ENCODE results near the gene EPO.

Gene EPO

DNA sequence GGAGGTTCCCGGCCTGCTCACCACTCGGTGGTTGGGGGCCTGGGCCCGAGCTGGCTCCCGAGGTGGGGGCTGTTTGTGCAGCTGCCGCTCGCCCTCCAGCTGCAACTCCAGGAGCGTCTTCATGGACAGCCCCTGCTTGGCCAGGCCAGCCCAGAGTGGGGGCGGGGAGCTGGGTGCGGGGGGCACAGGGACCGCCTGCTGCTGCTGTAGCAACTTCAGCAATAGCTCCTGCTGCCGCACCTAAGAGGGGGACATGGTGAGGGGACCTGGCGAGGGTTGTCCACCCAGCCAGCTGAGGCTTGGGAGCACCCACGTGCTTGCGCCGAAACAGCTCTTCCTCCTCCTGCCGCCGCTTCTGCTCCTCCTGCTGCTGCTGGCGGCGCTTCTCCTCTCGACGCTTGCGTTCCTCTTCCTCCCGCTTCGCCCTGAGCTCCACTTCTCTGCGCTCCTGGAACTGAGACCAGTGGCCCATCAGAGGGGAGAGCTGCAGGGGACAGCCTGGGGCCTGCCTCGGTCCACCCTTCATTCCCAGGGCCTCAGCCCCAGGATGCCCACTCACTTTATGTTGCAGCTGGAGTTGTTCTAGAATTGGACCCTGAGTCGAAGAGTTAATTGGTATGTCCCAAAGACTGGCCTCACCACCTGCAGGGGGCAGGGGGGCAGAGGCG is 37.1 kb upstream of the EPO start:
- no peaks in the 10 kb centered on the region for H3K27me3 ChIP-seq (ENCODE audit: insufficient read depth, low read length, poor library complexity)
- H3K4me2 ChIP-seq (ENCODE audit: low read length), result no peak overlapping the region
- H3K9ac ChIP-seq (ENCODE audit: low read length), result no peak overlapping the region
- no peak overlapping the region for H3K56ac ChIP-seq (ENCODE audit: low read length)
- no CpG with 5 or more reads among the region's 28 CpGs for WGBS (ENCODE audit: extremely low coverage, insufficient coverage, low lambda C conversion rate)
- H3K4ac ChIP-seq (ENCODE audit: low read depth, low read length), result no peak overlapping the region
- H3K23ac ChIP-seq (ENCODE audit: low read length), result no peak overlapping the region
- H3K4me3 ChIP-seq (ENCODE audit: low read length), result no peak overlapping the region
- H3K4me1 ChIP-seq (ENCODE audit: control insufficient read depth, low read depth, low read length), result no peaks in the 10 kb centered on the region
- H3K18ac ChIP-seq (ENCODE audit: low read length), result no peak overlapping the region
- H3K79me2 ChIP-seq (ENCODE audit: control insufficient read depth, insufficient read depth, low read length), result no peaks in the 10 kb centered on the region
- no peak overlapping the region for H2AK5ac ChIP-seq (ENCODE audit: low read length)
- H2BK120ac ChIP-seq (ENCODE audit: low read depth, low read length), result no peak overlapping the region
- no peak for DNase-seq
- no peak overlapping the region for H4K5ac ChIP-seq (ENCODE audit: low read length)
- H3K79me1 ChIP-seq (ENCODE audit: low read length), result peaks cover 2% of the 10 kb centered on the region
- H3K36me3 ChIP-seq (ENCODE audit: control insufficient read depth, insufficient read depth, low read length), result peaks cover 24% of the 10 kb centered on the region
- no peak overlapping the region for H2BK15ac ChIP-seq (replicated peaks; ENCODE audit: low read depth)
- no peak overlapping the region for H3K27ac ChIP-seq (ENCODE audit: low read depth, low read length)
- no peak overlapping the region for H4K8ac ChIP-seq (ENCODE audit: low read depth, low read length)
- no peak overlapping the region for H2BK5ac ChIP-seq (ENCODE audit: low read length)

DNA sequence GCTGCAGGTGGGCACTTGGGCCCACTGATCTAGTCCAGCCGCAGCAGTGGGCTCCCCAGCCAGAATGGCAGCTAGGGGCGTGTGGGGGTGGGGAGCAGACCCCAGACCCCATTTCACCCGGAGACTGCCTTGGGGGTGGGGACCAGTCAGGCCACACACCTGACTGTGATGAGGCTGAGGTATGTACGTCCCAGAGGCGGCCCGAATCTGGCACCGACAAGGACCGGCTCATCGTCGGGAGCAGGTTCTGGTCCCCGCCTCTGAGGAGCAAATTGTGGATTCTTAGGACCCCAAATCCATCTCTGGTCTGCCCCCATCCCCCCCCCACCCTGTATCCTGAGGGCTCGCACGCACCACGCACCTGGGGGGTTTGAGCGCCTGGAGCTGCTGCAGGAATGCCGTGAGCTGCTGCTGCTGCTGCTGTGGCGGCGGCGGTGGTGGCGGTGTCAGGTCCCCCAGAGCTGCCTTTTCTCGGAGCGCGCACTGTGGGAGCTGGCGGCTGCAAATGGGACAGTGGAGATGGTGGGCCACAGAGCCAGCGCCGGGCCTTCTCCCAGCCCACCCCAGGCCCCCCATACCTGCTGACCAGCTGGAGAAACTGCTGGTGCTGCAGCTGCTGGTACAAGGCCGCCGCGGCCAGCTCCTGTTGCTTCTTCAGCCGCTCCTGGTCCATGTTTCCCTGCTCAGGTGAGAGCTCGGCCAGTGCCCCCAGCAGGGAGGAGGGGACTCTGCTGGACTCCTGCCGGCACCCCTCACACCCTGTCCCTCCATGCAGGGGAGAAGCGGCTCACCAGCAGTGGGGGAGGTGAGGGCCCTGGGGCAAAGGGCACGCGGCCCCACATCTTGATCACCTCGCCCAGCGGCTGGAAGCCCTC is 36.4 kb upstream of the EPO start:
- H2BK5ac ChIP-seq (ENCODE audit: low read length), result no peak overlapping the region
- no peak overlapping the region for H3K18ac ChIP-seq (ENCODE audit: low read length)
- H4K5ac ChIP-seq (ENCODE audit: low read length), result no peak overlapping the region
- H3K23ac ChIP-seq (ENCODE audit: low read length), result no peak overlapping the region
- H3K4me1 ChIP-seq (ENCODE audit: control insufficient read depth, low read depth, low read length), result no peaks in the 10 kb centered on the region
- no peak overlapping the region for H2BK15ac ChIP-seq (replicated peaks; ENCODE audit: low read depth)
- no peak overlapping the region for H3K4me3 ChIP-seq (ENCODE audit: low read length)
- H2BK120ac ChIP-seq (ENCODE audit: low read depth, low read length), result no peak overlapping the region
- peaks cover 6% of the 10 kb centered on the region for H3K79me1 ChIP-seq (ENCODE audit: low read length)
- no peak overlapping the region for H3K4me2 ChIP-seq (ENCODE audit: low read length)
- H3K27me3 ChIP-seq (ENCODE audit: insufficient read depth, low read length, poor library complexity), result no peaks in the 10 kb centered on the region
- no peak overlapping the region for H3K4ac ChIP-seq (ENCODE audit: low read depth, low read length)
- WGBS (ENCODE audit: extremely low coverage, insufficient coverage, low lambda C conversion rate), result no CpG with 5 or more reads among the region's 37 CpGs
- peaks cover 5% of the 10 kb centered on the region for H3K79me2 ChIP-seq (ENCODE audit: control insufficient read depth, insufficient read depth, low read length)
- H3K27ac ChIP-seq (ENCODE audit: low read depth, low read length), result no peak overlapping the region
- H3K56ac ChIP-seq (ENCODE audit: low read length), result no peak overlapping the region
- H4K8ac ChIP-seq (ENCODE audit: low read depth, low read length), result no peak overlapping the region
- H2AK5ac ChIP-seq (ENCODE audit: low read length), result no peak overlapping the region
- H3K36me3 ChIP-seq (ENCODE audit: control insufficient read depth, insufficient read depth, low read length), result peaks cover 21% of the 10 kb centered on the region
- no peak for DNase-seq
- H3K9ac ChIP-seq (ENCODE audit: low read length), result no peak overlapping the region

DNA sequence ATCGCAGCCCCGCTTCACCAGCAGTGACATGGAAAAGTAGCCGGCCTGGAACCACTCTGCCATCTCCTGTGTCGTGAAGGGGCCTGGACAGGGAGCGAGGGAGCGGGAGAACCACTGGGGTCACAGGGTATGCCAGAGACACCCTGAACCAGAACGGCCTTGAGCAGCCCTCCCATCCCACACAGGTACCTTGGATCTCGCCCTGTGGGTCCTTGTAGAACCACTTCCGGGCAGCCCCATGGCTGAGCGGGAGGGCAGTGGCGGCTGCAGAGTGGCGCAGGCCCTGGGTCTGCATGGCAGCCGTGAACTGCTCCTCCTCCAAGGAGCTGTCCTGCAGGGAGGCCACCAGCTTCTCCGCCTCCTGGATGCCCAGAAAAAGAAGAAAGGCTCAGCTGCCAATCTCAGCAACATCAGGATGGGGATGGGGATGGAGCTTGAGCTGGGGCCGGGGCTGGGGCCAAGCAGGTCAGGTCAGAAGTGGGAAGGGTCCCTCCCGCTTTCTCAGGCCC is 35.7 kb upstream of the EPO start:
- Histone ChIP-seq H3K4me1 (ENCODE audit: control insufficient read depth, low read depth, low read length) (no peaks in the 10 kb centered on the region), H3K27ac (ENCODE audit: low read depth, low read length) (no peak overlapping the region), H2BK15ac (replicated peaks; ENCODE audit: low read depth) (no peak overlapping the region), H4K5ac (ENCODE audit: low read length) (no peak overlapping the region), H3K18ac (ENCODE audit: low read length) (no peak overlapping the region), H3K23ac (ENCODE audit: low read length) (no peak overlapping the region), H3K79me1 (ENCODE audit: low read length) (peaks cover 6% of the 10 kb centered on the region), H3K9ac (ENCODE audit: low read length) (no peak overlapping the region), H2BK5ac (ENCODE audit: low read length) (no peak overlapping the region), H2BK120ac (ENCODE audit: low read depth, low read length) (no peak overlapping the region), H3K4me3 (ENCODE audit: low read length) (no peak overlapping the region), H3K27me3 (ENCODE audit: insufficient read depth, low read length, poor library complexity) (no peaks in the 10 kb centered on the region), H3K4ac (ENCODE audit: low read depth, low read length) (no peak overlapping the region), H3K4me2 (ENCODE audit: low read length) (no peak overlapping the region), H4K8ac (ENCODE audit: low read depth, low read length) (no peak overlapping the region), H2AK5ac (ENCODE audit: low read length) (no peak overlapping the region), H3K36me3 (ENCODE audit: control insufficient read depth, insufficient read depth, low read length) (peaks cover 19% of the 10 kb centered on the region), H3K79me2 (ENCODE audit: control insufficient read depth, insufficient read depth, low read length) (peaks cover 11% of the 10 kb centered on the region), H3K56ac (ENCODE audit: low read length) (no peak overlapping the region)
- no CpG with 5 or more reads among the region's 16 CpGs for WGBS (ENCODE audit: extremely low coverage, insufficient coverage, low lambda C conversion rate)
- DNase-seq, result no peak

GRCh38 chr7:100685049-100685605 is 35.1 kb upstream of the EPO start:
- Histone ChIP-seq H3K79me2 (ENCODE audit: control insufficient read depth, insufficient read depth, low read length) (peaks cover 17% of the 10 kb centered on the region), H3K23ac (ENCODE audit: low read length) (no peak overlapping the region), H3K4ac (ENCODE audit: low read depth, low read length) (no peak overlapping the region), H3K27me3 (ENCODE audit: insufficient read depth, low read length, poor library complexity) (no peaks in the 10 kb centered on the region), H3K36me3 (ENCODE audit: control insufficient read depth, insufficient read depth, low read length) (peaks cover 19% of the 10 kb centered on the region), H3K9ac (ENCODE audit: low read length) (no peak overlapping the region), H2BK5ac (ENCODE audit: low read length) (no peak overlapping the region), H3K4me1 (ENCODE audit: control insufficient read depth, low read depth, low read length) (no peaks in the 10 kb centered on the region), H2BK15ac (replicated peaks; ENCODE audit: low read depth) (no peak overlapping the region), H3K4me3 (ENCODE audit: low read length) (no peak overlapping the region), H3K4me2 (ENCODE audit: low read length) (no peak overlapping the region), H2AK5ac (ENCODE audit: low read length) (no peak overlapping the region), H3K79me1 (ENCODE audit: low read length) (peaks cover 10% of the 10 kb centered on the region), H4K8ac (ENCODE audit: low read depth, low read length) (no peak overlapping the region), H3K56ac (ENCODE audit: low read length) (no peak overlapping the region), H3K18ac (ENCODE audit: low read length) (no peak overlapping the region), H3K27ac (ENCODE audit: low read depth, low read length) (no peak overlapping the region), H2BK120ac (ENCODE audit: low read depth, low read length) (no peak overlapping the region), H4K5ac (ENCODE audit: low read length) (no peak overlapping the region)
- no CpG with 5 or more reads among the region's 18 CpGs for WGBS (ENCODE audit: extremely low coverage, insufficient coverage, low lambda C conversion rate)
- DNase-seq, result no peak

DNA sequence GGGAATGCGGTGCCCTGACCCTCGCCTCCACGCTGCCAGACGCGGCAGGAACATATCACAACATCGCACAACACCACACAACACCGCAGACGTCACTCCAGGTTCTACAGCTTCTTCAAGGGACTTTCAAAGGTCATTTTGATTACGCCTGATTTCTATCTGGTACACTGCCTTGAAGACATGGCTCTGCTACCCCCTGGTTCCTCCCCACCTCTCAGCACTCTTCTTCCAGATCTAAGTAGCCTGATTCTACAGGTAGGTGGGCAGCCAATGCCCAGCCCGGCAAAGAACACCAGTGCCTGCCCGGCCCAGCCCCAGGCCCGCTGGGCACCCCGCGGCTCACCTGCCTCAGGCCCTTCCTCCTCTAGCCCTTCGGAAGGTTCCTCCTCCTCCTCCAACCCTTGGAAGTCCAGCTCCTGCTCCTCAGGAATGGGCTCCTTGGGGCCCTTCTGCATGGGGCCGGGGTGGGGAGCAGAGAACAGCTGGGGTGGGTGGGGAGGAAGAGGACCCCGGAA is 34.6 kb upstream of the EPO start:
- H2BK5ac ChIP-seq (ENCODE audit: low read length), result no peak overlapping the region
- peaks cover 11% of the 10 kb centered on the region for H3K79me1 ChIP-seq (ENCODE audit: low read length)
- no peak overlapping the region for H3K56ac ChIP-seq (ENCODE audit: low read length)
- no peaks in the 10 kb centered on the region for H3K4me1 ChIP-seq (ENCODE audit: control insufficient read depth, low read depth, low read length)
- H3K79me2 ChIP-seq (ENCODE audit: control insufficient read depth, insufficient read depth, low read length), result peaks cover 19% of the 10 kb centered on the region
- H3K18ac ChIP-seq (ENCODE audit: low read length), result no peak overlapping the region
- H4K5ac ChIP-seq (ENCODE audit: low read length), result no peak overlapping the region
- H3K4me3 ChIP-seq (ENCODE audit: low read length), result no peak overlapping the region
- WGBS (ENCODE audit: extremely low coverage, insufficient coverage, low lambda C conversion rate), result no CpG with 5 or more reads among the region's 17 CpGs
- H3K23ac ChIP-seq (ENCODE audit: low read length), result no peak overlapping the region
- H2AK5ac ChIP-seq (ENCODE audit: low read length), result no peak overlapping the region
- H3K9ac ChIP-seq (ENCODE audit: low read length), result no peak overlapping the region
- DNase-seq, result no peak
- no peak overlapping the region for H3K4me2 ChIP-seq (ENCODE audit: low read length)
- no peak overlapping the region for H2BK120ac ChIP-seq (ENCODE audit: low read depth, low read length)
- H3K36me3 ChIP-seq (ENCODE audit: control insufficient read depth, insufficient read depth, low read length), result peaks cover 15% of the 10 kb centered on the region
- H4K8ac ChIP-seq (ENCODE audit: low read depth, low read length), result no peak overlapping the region
- H3K27me3 ChIP-seq (ENCODE audit: insufficient read depth, low read length, poor library complexity), result no peaks in the 10 kb centered on the region
- no peak overlapping the region for H3K27ac ChIP-seq (ENCODE audit: low read depth, low read length)
- H2BK15ac ChIP-seq (replicated peaks; ENCODE audit: low read depth), result no peak overlapping the region
- H3K4ac ChIP-seq (ENCODE audit: low read depth, low read length), result no peak overlapping the region
